ENCODE results near the gene PANX1.

- no peak for TF ChIP-seq CTCF (IDR thresholded peaks at IDR 0.05)
- no peak for TF ChIP-seq POLR2AphosphoS5 (IDR thresholded peaks at IDR 0.05; ENCODE audit: low read depth, low read length)
- TF ChIP-seq TCF7L2 (IDR thresholded peaks at IDR 0.05; ENCODE audit: low read depth, low read length): no peak
Observed at GRCh38 chr11:94212898-94213297, 84.3 kb downstream of the PANX1 start.
